ENCODE measurements around the gene PIP4P1.
A peak's percentile ranks its signal among the peaks of the same experiment; 100 is the strongest.

PIP4P1 gene

DNA sequence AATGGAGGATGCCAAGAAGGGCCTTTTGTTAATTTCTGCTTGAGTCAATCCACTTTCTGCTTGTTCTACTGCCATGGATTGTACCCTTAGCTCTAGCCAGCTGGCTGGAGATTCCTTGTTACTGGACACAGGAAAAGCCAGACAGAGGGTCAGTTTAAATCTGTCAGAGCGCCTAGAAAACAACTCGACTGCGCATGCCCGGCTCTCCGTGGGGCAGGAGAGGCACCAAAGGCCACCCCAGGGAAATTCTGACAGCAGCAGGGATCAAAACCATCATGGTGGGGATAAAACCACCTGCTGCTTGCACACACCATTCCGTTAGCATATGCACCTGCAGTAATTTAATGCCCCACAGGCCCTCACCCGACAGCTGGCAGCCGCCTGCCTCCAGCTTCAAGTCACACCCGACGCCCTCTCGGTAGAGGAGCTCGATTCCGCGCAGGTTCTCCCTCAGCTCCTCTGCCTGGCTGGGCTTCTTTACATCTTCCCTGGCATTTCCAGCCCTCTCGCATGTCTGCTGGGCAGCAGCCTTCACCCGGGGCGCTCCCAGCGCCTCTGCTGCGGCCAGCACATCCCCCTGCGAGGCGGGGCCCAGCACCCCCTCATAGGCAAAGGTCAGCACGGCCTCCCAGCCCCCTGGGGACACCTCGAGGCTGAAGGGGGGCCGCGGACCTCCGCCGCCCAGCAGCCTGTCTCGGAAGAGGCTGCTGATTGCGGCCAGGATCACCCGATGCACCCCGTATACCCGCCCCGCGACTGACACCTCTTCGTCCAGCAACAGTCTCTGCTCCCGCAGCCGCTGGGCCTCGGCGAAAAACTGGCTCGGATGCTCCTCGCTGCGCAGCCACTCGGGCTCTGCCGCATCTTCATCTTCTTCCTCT, 26.3 kb downstream of the PIP4P1 start:
- DNase-seq: no peak

DNA sequence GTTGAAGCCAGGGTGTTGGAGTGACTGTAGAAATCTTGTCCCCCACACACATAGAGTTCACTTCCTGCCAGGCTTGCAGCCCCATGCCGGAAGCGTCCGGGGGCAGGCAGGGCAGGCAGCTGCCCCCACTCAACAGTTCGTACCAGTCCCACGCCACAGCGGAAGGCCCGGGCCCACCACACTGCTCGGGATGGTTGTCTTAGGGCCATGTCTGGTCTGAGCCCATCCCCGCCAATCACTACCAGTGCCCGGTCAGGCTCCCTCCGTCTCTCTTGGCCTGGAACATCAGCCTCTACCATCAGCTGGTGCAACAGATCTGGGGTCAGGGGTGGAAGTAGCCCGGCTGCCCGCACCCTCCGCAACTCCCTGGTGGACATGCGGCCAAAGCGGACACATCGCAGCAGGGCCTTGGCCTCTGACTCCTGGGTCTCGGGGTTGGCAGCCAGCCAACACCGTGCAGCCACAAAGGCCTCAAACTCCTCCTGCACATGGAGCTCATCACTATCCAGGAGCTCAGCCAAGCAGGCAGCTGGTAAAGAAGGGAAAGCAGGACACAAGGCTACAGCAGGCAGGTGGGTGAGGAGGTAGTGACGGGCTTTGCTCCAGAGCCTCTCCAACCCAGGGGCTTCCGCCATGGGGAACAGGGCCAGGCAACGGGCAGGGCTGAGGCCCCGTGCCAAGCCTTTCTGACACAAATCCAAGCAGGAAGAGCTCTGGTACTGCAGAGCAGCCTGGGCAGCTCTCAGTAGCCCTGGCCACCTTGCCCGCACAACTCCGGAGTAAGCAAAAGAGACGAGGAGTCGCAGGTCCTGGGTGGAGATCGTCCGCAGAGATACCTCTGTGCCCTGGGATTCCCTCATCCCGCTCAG, 31.2 kb downstream of the PIP4P1 start:
- no peak for DNase-seq

DNA sequence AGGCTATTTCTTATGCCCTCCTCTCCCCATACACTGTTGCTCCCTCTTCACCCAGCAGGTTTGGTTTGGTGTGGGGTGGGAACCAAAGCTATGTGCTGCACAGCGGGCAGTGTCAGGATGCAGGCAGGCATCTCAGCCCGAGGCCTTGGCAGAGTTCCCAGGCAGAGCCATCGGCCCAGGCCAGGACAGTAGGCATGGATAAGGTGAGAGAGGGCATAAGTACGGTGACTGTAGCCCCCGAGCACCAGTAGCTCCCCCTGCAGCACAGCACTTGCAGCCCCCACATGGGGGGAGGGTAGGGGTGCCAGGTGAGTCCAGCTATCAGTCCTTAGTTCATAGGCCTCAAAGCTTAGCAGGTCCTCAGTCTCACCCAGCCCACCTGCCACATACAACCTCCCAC, 32.4 kb downstream of the PIP4P1 start:
- no peak for DNase-seq

DNA sequence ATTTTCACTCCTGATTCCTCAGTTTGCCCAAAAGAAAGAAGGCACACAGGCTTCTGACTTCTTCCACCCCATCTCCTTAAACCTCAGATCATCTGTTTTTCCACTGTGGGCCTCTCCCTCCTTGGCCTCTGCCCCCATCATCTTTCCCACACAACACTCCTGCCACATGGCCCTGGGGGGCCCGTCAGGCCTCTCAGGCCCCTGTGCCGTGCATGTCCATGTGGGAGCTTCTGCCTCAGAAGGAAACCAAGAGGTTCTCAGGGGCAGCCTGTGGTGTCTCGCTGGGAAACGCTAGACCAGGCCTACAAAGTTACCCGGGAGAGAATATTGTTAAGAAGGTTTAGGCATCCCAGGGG, 33.2 kb downstream of the PIP4P1 start:
- DNase-seq: no peak

DNA sequence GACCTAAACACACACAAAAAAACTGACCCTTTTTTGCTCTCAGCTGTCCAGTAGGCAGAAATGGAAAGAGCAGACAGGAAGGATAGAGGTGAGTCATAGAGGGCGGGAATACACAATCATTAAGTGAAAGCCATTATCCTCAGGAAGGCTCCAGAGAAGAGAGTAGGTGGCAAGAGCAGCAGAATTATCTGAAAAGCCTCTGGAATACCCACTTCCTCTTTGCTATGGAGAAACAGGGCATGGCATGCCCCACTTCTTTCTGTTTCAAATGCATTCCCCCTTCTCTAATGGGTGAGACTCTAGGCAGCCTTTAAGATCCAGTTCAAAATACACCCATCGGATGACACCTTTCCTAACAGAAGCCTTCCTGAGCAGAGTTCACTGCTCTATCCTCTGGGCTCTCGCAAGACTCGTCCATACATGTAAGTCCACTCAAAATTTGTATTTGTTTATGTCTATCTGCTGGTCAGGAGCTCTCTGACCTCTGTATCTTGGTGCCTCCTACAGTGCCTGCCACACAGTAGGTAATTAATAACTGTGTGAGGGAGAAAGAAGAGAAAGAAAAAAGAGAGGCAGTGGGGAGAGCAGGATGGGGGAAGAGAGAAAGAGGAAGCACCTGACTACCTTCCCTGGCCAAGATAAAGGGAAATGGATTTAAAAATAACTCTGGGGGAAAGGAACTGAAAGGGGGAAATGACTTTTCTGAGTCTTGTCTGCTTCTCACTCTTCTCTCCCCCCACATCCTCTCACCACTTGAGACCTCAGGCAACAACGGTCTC, 33.8 kb downstream of the PIP4P1 start:
- DNase-seq: peak in 1 of 2 experiments; percentile 6

DNA sequence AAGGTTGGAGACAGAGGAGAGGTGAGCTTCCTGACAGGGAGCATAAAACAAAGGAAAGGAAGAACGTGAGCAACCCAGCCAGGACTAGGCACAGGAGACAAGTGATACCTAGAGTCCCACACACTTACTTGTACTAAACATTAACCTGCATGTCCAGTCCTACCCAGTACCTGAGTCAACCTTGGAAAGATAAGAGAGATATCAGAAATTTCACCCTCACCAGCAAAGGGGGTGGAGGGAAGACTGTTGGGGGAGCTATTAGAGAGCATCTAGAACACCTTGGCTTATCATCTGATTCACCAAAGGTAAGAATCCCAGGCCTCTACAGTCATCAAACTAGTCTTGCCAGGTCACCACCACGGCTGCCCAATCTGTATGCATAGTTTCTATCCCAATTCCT, 36.4 kb downstream of the PIP4P1 start:
- DNase-seq: no peak

DNA sequence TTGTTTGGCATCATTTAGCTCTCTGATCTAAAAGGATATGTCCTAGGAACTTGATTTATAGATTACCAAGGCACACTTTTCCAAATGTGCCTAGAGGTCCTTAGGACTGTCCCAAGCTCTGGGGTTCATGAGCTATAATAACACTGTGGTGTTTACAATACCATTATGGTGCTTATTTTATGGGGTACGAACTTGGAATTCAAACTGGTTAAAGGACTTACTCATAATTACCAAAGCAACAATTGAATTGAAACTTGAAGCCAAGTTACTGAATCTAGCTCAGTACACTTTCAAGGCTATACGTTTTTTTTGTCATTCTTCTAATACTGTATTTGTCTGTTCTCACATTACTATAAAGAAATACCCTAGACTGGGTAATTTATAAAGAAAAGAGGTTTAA, 38.3 kb downstream of the PIP4P1 start:
- no peak for DNase-seq

DNA sequence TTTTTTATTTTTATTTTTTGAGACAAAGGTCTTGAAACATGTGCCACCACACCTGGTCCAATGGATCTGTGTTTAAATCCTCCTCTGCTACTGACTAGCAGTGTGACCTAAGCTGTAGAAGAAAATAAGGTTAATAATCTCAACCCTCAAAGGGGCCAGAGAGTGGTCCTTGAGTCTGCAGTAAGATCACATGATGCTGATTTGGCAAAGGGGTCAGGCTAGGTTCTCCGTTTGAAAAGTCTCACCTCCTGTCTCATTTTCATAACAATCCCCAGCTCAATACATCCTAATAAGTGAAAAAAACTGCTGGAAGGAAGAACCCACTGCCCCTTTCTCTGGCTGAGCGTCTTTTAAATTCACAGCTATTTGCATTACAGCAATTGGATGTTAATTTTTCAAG, 40.0 kb downstream of the PIP4P1 start:
- no peak for DNase-seq

DNA sequence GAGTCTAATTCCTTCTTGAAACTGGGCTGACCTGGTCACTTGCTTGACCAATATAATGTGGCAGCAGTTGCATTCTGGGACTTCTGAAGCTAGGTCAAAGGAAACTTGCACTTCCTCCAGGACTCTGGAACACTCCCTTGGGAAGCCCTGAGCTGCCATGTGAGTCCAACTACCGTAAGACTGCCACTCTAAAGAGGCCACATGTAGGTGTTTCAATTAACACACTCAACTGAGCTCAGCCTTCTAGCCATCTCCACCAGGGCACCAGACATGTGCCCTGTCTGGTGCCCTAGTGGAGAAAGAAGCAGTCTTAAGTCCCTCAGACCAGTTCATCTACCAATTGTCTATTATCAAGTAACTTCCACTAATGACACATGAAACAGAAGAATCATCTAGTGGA, 41.8 kb downstream of the PIP4P1 start:
- no peak for DNase-seq

DNA sequence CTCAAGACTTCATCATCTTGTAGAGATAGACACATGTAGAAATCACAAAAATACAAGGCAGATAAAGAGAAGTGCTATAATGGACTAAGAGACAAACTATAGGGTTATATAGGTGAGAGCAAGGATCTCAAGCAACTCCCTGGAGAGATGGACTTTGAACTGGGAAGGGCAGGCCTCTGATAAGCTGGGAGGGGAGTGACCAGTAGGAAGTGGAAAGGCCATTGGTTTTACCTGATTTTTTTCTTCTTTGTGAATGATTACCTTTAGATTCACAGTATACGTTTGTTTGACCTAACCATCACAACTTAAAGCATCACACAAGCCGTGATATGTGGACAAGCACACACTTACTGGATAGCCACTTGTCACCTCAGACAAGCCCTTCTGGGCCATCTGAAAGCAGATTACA, 42.7 kb downstream of the PIP4P1 start:
- no peak for DNase-seq

DNA sequence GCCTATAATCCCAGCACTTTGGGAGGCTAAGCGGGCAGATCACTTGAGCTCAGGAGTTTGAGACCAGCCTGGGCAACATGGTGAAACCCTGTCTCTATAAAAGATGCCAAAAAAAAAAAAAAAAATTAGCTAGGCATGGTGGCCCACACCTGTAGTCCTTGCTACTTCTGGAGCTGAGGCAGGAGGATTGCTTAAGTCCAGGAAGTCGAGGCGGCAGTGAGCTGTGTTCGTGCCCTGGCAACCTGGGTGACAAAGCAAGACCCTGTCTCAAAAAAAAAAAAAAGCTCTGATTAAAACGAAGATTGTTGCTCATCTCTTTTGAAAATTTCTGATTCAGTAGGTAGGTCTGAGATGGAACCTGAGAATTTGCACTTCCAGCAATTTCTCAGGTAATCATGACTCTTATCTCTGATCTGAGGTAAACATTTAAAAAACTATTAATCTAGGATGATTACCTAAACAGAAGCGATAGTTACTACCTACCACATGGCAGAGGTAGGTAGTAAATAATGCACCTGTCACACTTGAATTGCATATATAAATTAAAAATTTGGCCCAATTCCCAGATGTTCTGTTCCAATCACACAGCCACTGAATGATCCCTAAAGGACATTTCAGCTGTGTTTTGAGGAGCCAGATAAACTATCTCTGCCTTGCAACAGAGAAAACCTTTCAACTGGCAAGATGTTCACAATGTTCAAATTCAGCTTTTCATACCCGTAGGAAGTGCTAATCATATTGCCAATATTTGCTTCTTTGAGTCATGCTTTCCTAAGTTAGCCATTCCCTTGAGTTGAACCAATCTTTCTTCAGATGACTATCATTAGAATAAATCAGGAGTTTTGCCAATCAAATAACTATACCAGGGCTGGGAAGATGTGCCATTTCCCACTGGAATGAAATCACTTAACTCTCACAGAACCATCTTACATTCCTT, 43.7 kb downstream of the PIP4P1 start:
- DNase-seq: peak; percentile 29 to 61

DNA sequence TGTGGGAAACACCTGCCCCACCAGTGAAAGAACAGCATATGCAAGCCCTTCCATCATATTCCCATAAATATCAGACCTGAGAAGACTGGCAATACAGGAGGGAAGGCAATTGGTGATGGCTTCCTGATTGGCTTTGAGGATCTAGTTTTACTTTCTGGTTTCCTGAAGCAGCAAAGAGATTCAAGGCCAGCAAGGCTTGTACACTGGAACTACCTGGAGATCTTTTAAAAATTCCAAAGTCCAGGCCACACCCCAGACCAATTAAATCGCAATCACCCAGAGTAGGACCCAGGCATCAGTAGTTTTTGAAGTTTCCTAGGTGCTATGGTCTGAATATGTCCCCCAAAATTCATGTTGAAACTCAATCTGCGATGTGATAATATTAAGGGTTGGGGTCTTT, 45.0 kb downstream of the PIP4P1 start:
- DNase-seq: no peak

DNA sequence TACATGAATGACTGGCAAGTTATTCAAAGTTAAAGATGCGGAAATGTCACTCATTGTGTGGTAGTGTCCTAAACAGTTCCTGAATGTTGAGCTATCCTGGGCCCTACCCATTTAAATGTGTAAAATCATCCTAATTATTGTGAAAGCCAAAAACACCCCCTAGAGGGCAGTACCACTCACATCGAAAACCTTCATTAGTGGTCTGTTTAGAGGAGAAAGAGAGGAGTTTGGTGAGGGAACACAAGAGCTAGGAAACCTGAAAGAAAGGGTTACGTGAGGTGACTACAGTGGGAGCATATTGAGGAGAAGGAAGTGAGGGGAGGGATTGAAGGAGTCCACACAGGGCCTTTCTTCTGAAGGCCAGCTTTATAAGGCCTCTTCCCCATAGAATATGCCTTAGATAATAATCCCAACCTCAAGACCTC, 45.4 kb downstream of the PIP4P1 start:
- DNase-seq: peak; percentile 16 to 52

DNA sequence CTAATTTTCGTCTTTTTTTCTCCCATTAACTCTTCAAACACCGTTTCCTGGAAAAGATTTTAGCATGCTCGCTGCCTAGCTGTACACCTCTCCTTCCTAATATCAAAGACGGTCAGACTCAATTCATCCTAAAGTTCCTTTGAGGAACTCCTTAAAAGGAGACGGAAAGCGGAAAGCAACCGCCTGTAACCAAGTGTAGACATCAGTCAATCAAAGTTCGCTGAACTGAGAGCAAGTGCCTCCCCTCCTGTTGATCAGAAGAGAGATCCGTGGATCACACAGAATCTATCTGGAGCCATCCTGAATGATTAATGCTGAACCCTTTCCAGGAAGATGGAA, 47.5 kb downstream of the PIP4P1 start:
- no peak for DNase-seq

DNA sequence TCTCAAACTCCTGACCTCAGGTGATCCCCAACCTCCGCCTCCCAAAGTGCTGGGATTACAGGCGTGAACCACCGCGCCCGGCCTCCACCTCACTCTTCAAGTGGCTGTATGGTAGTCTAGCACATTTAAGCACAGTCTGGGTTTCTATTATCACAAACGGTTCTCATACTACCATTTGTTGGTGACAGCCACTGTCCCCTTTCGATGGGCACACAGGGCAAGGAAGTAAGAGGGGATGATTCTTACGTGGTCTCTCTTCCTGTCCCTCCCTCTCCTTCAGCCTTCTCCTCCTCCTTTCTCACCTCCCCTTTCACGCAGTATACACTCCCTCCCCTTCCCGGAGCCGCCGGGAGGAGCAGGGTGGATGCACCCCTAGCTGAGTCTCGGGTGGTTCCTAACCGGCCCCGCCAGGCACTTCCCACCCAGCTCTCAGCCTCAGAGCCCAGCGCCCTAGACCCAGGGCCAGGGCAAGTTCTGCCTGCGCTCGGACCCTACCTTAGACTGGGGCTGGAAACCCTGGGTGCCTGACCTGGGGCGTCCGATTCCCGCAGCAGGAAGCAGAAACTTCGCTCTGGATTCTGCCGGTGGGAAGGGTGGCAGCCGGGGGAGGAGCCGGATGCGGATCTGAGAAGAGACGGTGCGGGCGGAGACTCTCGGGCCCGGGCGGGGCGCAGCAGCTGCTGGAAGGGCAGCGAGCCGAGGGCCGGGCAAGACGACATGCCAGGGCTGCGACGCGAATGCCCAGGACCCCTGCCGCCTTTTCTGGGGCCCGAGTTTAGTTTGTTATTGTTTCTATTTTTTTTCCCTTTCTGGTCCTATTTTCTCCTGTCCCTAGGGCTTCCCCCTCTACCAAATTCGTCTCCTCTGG, 48.1 kb downstream of the PIP4P1 start, which contains the start of gene TEP1:
Gene TEP1 (minus strand): TSS at position 626 of the 868 bp plus-strand sequence. CDS start 5,062 bp downstream, outside the sequence.
- DNase-seq: peak; percentile 77 to 79

DNA sequence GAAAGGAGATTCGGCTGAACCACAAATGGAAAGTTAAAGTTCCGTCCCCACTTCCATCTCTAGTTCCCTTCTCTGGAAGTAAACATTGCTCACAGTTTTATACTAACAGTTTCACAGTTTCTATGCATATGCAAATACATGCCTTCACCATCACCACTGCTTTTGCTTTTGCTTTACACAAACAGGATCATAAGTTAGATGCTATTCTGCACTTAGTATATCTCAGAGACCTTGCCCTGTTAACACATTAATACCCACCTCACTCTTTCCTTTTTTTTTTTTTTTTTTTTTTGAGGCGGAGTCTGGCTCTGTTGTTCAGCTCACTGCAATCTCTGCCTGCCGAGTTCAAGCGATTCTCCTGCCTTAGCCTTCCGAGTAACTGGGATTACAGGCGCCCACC, 48.8 kb downstream of the PIP4P1 start:
- no peak for DNase-seq

DNA sequence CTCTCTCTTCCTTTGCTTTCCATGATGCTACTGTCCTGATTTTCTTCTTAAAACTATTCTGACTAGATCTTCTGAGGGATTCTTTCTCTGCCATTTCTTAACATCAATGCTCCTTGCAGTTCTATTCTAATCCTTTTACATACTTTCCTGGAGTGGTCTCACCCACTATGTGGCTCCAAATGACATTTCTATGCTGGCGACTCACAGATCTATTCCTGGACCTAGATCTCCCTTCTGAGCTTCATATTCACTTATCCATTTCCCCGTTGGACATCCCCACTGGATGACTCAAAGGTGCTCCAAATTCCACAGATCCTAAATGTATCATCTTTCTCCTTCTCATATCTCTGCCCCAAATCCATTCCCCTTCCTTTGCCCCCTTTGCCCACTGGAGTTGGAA, 52.0 kb downstream of the PIP4P1 start:
- DNase-seq: no peak
